HG02943 (cell line): ENCODE measurements around the gene TTLL6.
"Not testable (repeated sequence)": the region's sequence is repeated elsewhere in the genome, so short reads cannot be mapped to it uniquely, and the experiment has no call there.

ENCODE experiments used
- ATAC-seq: cut with Tn5 transposase; IDR thresholded peaks from one replicate; pipeline ENCODE4 v1.9.1; 2021; ENCODE audit warnings: mild to moderate bottlenecking, low read depth, moderate library complexity; ENCODE audit not compliant: unreplicated experiment

Gene TTLL6

DNA sequence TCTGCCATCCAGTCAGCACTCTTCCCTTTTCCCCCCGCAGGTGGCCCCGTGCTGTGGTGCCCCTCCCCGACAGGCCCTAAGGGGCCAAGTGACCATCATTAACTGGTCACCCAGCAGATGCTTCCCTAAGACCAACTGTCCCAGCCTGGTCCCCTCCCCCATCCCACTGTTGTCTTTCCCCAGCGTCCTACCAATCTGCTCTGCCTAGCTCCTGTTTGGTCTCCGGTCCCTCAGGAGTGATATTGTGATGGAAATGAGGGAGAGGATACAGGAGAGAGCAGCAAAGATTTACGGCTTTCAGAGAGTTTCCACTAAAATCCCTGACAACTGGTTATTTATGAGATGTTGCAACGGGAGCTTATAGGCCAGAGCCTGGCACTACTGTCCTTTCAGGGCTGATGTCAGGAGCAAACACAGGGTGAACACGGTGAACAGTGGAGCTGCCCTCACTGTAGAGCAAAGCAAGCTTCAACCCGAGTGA lies 1.4 kb upstream of the TTLL6 start:
- ATAC-seq, result no peak

DNA sequence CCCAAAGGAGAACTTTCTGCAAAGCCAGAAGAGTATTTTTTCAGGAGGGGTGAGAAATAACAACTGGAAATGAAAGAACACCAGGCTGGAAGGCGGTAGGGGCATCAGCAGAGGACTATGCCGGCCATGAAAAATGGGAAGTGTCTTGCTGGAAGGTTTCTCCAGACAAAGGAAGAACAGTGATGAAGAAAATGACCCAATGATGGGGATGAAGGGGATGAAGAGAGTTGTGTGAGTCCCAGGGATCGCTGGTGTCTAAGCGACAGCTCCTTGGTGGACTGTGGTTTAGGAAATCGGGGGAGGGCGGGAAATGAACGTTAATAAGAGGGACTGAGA lies 623 bp downstream of the TTLL6 start:
- no peak for ATAC-seq

DNA sequence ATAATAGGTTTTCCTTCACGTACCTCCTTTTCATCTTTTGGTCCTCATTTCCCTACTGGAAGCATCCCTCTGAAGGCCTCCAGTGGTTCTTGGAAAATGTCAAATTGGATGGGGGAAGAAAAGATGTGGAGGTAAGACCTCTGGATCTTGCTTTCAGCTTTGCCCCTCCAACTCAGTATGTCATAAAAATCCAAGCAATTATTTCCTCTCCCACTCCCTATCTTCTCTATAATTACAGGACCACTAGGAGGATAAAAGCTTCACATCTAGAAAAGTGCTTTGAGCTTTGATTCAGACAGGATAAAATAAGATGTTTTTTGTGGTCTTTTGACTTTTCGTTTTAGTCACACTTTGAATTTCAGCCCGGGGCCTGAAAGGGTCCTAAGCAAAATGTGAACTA lies 1.7 kb downstream of the TTLL6 start:
- no peak for ATAC-seq

DNA sequence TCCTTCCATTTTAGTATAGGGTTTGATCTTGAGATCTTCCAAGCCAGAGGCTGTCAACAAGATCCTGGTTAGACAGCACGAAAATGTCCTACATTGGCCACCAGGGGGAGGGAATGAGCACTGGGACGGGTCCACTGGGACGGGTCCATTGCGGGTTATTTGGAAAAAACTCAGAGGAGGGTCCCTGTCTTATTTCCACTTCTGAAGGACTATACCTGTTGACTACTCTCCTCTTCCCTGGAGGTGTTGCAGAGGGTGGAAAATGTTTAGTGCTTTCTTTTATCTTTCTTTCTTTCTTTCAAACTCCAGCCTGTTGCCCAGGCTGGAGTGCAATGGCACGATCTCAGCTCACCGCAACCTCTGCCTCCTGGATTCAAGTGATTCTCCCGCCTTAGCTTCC lies 2.5 kb downstream of the TTLL6 start:
- ATAC-seq, result no peak

DNA sequence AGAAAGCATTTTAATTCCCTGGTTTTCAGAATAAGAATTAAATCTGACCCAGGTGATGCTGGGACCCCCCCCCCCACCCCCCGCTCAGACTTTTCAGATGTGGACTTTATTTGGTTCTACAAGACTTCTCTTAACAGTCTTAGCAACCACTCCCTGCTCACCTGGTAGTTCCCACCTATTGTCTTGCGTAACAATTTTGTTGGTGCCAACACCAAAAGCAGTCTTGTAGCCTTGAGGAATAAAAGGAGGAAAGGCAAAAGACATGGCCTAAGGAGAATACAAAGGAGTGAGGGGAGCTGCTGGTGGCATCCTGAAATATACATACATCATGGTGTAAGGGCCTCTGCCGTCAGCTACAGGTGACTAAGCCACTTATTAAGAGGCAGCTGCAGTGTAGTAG lies 5.0 kb downstream of the TTLL6 start:
- no peak for ATAC-seq

DNA sequence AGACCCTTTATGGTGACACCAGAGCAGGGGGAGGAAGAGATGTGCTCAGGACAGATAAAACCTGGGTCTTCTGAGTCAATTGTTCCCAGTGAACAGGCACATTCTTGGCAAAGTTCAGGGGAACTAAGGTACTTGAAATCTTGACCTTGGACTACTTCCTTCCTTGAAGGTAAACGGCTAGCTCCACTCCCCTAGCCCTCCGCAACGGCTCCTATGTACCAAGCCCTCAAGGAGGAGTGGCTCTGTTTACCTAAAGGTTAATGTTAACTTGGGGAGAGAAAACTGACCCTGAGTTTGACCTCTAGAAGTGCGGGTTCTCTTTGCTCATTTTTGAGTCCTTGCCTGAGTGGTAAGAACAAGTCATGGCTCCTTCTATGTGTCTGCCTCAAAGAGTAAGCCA lies 7.8 kb downstream of the TTLL6 start:
- ATAC-seq, result no peak

DNA sequence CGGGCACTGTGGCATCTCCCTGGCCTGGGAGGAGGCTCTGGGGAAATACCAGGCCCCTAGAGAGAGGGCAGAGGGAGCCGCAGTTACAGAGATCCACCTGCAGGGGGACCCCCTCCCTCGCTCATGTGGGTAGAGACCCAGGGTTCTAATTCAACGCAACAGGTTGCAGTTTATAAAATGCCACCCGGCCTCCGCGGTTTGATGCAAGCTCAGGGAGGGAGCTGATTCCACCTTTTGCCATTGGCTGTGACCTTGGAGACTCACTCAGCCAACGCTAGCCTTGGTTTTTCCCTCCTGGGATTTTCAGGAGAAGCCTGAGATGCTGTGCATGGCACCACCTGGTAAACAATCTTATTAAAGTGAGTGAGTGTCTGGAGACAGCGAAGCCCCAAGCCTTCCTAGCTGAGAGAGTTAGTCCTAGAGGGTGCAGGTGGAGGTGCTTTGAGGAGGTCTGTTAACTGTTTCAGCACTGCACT lies 12.1 kb downstream of the TTLL6 start:
- ATAC-seq, result no peak

DNA sequence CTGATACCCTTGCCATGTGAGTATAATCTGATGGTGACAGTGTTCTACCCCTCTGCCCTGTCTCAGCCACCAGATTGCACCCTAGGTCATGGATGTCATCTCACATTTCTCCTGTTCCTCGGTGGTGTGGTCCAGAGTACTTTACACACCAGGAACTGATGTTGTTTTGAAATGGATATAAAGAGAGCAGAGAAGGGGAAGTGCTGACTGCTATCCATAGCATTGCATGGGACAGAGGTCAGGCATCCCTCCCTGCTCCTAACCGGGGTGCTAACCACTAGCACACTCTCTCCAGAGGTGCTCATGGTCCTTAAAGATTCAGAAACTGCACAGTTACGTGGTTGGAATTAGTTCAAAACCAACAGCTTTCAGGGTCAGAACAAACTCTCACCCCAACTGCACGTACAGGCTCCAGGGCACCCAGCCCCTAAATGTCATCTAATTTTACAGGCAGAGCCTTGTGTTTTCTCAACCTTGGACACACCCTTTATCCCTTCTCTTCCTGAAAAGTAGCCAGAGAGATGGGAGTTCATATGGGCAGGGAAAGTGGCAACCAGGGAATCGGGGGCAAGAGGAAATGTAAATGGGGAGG lies 16.3 kb downstream of the TTLL6 start:
- ATAC-seq, result no peak

DNA sequence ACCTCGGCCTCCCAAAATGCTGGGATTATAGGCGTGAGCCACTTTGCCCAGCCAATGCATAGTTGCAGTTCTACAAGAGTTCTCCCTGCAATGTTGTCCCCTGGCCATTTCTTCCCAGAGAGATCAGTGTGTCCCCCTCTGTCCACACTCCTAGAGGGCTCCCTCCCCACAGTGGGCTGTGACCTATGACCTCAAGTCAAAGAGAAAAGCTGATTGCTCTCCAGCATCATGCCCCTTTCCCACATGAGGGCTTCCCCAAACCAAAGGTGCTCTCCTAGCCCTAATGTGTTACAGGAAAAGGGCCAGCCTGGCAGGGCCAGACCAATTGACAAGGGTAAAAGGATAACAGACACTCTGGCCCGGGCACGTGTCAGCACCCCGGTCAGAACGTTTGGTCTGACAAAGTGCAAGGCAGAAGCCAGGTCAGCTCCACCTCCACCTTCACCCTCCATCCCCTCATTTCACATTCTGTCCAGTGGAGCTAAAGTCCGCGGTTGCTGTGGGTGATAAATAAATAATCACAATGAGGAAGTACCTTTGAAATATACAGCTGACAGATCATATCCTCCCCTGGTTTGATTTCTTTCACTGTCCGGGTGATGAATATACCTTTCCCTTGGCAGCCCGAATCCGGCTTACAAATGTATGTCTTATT lies 17.8 kb downstream of the TTLL6 start:
- ATAC-seq, result no peak

DNA sequence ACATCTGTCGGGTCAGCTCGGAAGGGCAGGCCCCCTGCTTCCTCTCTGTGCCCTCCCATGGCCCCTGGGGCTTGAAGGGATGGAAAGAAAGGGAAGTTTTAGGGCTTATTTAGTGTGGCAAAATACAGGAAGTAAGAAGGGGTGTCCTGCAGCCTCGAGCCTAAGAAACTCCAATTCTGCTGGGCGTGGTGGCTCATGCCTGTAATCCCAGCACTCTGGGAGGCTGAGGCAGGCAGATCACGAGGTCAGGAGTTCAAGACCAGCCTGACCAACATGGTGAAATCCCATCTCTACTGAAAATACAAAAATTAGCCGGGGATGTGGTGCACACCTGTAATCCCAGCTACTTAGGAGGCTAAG lies 20.9 kb downstream of the TTLL6 start:
- not testable (repeated sequence) for ATAC-seq

DNA sequence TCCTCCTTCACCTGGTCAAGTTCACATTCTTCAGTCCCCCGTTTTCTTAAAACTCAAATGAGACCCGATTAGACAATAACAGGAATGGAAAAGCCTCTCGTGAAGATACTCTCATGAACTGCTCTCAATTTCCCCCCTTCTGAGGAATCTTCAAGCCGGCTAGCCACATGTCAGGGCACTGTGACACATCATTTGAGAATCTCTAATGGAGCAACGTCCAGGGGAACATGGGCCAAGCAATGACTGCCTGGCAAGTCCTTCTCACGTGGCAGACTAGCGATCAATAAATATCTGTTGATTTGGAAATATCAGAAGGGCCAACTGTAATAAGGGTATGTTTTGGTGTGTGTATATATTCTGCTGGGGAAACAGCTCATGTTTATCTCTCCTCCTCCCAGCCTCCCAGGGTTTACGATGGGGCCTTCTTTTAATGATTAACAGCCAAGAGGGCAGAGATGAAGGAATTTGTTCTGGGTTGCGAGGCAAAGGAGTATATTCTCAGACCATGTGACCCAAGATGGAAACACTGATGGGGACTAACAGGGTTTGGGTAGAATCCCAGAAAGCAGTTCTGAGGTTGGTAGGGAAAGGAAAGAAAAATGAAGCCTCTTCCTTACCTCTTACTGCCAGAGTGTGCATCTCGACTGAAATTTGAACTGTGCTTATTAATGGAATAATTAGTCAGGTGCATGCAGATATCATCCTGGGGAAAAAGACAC lies 21.4 kb downstream of the TTLL6 start:
- ATAC-seq, result no peak

DNA sequence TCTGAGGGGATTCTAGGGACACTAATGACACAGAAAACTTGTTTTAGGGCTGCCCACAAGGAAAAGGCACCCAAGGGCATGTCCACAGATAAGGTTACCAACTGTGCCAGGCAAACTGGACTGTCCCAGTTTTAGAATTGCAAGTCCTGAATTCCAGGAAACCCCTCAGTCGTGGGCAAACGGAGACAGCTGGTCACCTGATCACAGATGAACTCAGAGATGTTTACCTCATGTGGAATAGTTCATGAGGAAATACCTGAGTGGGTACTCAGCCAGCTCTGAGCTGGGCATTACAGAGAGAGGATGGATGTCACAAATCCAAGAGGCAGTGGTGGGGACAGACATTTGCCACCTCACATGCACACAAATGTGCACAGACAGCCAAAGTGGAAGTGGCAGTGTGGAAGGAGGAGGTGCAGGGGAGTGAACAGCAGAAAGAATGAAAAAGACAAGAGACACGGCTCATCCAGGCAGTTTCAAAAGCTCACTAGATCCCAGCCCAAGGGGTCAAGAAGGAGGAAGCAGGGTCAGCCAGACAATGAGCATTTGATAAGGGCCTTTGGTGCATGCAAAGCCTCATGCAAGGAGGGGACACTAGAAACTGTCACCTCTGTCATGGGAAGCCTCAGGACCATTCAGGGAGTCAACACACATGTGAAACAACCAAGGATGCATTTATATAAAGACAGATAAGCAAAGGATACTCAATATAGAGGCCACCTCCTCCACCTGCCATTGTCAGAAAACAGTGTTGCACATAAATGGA lies 24.8 kb downstream of the TTLL6 start:
- no peak for ATAC-seq

DNA sequence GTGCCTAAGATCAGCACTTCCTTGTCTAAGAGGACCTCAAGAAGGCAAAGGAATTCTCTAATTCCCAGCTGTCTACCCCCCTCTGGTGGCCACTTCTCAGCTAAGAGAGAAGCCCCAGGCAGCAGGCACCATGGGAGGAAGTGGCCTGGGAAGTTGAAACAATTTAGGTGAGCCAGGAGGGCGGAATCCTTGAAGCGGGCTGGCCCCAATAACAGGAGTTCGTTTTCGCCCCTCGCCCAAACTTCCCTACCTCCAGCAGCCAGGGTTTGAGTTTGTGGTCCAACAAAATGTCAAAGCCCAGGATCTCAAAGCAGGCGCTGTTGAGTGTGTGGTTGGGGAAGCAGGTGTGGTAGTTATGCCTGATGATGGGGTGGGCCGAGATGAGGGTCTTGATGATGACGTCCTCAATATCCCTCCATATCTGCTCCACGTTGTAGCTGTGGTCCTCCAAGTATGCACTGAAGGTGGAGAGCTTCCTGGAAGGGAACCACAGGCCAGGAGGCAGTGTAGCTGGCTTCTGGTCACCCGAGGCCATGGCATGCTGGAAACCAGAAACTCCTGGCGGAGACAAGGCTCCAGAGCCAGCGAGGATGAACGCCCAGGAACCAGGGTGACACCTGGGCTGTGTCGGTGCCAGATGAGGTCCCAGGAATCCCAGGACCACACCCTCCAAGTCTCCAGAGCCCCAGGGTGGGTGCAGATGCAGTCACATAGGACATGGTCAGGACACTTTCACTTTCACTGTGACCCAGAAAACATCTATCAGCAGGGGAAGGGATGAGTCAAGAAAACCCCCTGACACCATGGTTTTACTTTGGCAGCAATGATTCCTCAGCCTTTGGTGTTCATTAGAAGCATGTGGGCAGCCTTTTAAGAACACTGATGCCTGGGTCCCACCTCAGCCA lies 25.6 kb downstream of the TTLL6 start:
- no peak for ATAC-seq

DNA sequence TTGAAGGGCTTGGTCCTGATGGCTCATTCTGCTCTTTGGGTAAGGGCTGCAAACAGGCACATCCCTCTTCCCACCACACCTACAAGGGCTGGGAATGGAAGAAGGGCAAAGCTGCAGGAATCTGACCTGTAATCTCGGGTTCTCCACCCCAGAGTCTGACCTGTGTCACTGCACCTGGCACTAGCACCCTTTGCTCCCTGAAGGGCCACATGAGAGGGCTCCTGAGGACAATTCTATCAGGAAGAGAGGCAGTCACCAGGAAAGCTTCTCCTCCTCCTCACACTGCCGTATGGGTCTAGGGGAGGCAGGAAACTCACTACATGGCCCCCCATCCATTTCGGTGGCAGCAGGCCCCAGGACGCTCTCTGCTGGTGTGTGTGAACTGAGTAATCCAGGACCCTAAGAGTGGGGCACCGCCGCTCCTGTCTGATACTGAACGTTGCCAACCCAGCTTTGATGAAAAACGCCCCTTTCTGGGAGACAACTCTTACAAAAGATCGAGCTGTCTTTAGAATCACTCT lies 26.4 kb downstream of the TTLL6 start:
- no peak for ATAC-seq

DNA sequence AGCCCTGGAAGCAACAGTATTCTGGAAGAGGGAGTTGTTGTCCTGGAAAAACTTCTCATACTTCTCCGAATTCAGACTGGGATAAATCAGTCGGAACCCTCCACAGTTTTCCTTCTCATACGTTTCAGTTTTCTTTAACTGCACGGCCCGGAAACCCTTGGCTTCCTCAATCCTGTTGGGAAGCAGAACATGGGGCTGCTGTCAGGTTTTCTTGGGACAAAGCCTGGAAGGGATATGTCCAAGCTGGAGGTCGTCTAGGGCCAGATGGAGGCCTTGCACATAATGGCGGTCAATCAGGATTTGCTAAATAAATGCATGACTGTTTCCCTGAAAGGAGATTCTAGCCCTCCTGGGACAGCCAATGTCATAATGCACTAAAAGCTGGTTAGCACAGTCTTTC lies 29.2 kb downstream of the TTLL6 start:
- no peak for ATAC-seq

DNA sequence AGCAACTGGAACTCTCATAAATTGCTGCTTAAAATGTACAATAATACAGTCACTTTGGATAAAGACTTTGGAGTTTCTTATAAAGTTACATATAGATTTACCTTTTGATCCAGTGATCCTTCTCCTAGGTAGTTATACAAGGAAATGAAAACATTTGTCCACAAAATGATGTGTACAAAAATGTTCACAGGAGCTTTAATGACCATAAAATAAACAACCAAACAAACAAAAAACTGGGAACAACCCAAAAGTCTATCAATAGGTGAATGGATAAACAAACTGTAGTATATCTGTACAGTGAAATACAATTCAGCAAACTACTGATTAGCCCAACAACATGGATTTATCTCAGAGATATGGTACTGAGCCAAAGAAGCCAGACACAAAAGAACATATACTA lies 37.6 kb downstream of the TTLL6 start:
- no peak for ATAC-seq

DNA sequence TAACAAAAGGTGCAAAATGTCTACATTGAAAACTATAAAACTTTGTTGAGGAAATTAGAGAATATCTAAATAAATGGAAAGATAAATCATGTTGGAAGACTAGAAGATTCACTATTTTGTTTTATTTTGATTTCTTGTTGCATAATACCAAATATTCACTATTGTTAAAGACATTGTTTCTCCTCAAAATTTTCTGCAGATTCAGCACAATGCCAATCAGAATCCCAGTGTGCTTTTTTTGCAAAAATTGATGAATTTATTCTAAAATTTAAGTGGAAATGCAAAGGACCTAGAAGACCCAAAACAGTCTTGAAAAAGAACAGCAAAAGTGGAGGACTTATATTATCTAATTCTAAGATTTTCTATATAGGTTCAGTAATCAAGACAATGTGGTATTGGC lies 40.4 kb downstream of the TTLL6 start:
- no peak for ATAC-seq

DNA sequence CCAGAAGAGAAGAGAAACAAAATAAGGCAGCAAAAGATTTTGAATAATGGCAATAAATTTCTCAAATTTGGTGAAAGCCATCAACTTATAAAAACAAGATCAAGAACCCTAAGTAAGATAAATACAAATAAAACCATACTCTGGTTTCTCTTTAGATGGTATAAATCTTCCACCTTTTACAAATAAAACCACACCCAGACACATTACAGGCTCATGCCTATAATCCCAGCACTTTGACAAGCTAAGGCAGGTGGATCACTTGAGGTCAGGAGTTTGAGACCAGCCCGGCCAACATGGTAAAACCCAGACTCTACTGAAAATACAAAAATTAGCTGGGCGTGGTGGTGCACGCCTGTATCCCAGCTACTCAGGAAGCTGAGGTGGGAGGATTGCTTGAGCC lies 43.8 kb downstream of the TTLL6 start:
- ATAC-seq, result no peak

DNA sequence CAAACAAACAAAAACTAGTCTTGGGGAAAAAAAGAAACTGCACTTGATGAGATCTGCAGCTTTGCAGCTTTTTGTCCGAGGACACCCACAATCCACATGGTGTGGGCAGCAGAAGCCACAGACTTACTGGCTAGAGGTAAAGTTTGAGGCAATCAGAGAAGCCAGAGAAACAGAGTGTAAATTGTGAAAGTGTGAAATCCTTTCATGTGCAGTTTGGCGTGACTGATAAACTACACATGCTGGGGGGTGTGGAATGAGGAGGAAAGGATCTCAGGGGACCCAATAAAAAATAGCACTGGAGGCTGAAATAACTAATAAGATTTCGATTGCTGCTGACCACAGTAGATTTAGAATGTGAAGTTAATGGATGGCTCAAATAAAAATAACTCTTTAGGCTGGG lies 46.1 kb downstream of the TTLL6 start:
- ATAC-seq, result no peak
